Gastroesophageal sphincter (tissue), 3 donors: ENCODE results near the gene TPM1.

Source experiments
- EP300 ChIP-seq: sonication (generic); formaldehyde crosslinking; IDR thresholded peaks from one replicate; pipeline ENCODE4 v1.6.1; 2017; ENCODE audit warnings: antibody characterized with exemption, mild to moderate bottlenecking
- POLR2A ChIP-seq, 2 donors: fragments of 450-650 bp; IDR thresholded peaks; one replicate each; pipeline ENCODE4 v1.6.1; 2017; ENCODE audit warnings: antibody characterized with exemption in 2 of 2, mild to moderate bottlenecking in 2 of 2, moderate library complexity in 1 of 2
- TF ChIP-seq, protein P1 (sequence below), 4 experiments: fragments of 200-600 bp in 2 of 4; fragments of 450-650 bp in 2 of 4; sonication (generic) in 1 of 4; IDR thresholded peaks; one replicate each; pipeline ENCODE4 v1.5.1; 2017 to 2019; ENCODE audit warnings: antibody characterized with exemption in 4 of 4, mild to moderate bottlenecking in 2 of 4, moderate library complexity in 2 of 4

DNA sequence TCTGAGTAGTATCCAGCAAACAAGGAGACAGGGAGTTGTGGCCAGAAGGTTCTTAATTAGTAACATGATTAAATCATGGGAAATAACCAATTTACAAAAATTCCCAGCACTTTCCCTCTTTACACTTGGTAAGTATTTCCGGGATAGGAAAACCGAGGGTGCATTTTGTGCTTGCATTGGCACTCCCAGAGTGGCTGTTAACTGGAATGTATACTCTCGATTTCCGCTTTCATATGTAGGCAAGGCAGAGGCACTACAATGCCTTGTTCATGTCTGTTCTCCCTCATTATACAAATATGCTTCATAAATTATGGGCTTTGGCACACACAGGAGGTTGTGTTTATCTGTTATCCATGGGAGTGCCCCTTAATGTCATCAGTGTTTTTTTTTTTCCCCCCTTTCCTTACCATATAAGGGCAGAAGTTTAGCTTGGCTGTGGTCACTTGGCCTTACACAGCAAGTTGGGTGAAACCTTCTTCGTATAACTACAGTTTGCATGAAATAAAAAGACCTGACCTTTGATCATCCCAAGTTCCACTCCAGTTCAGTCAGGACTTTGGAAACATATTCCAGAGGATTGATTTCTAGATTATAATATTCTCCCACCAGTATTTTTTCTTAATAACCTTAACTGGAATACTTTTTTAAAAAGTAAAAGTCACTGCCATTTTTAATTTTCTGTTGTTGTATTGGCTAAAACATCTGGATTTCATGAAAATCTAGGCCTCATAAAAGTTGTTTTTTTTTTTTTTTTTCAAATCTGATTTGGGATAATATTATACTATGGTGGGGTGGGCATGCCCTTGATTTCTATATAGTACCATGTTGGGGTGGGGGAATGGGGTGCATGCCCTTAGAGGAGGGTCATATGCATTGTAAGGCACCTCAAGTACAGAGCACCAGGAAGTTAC is 8.9 kb downstream of the TPM1 start:
- no peak for TF ChIP-seq EP300
- TF ChIP-seq, protein P1, sequence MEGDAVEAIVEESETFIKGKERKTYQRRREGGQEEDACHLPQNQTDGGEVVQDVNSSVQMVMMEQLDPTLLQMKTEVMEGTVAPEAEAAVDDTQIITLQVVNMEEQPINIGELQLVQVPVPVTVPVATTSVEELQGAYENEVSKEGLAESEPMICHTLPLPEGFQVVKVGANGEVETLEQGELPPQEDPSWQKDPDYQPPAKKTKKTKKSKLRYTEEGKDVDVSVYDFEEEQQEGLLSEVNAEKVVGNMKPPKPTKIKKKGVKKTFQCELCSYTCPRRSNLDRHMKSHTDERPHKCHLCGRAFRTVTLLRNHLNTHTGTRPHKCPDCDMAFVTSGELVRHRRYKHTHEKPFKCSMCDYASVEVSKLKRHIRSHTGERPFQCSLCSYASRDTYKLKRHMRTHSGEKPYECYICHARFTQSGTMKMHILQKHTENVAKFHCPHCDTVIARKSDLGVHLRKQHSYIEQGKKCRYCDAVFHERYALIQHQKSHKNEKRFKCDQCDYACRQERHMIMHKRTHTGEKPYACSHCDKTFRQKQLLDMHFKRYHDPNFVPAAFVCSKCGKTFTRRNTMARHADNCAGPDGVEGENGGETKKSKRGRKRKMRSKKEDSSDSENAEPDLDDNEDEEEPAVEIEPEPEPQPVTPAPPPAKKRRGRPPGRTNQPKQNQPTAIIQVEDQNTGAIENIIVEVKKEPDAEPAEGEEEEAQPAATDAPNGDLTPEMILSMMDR (IDR thresholded peaks at IDR 0.05) = no peak
- TF ChIP-seq POLR2A (IDR thresholded peaks at IDR 0.05) = no peak
